Activated CD4-positive, alpha-beta memory T cell treated with anti-CD3 and anti-CD28 coated beads for 36 hours (primary cell): ENCODE data around the gene S100A2. TPM values are rescaled to one million over a fixed set of nuclear protein-coding genes. Genes with fewer than 3 reads are reported as not detected.
"Not testable (repeated sequence)": the region's sequence is repeated elsewhere in the genome, so short reads cannot be mapped to it uniquely, and the experiment has no call there.

Experiments used
- CTCF ChIA-PET: fragments of 350-600 bp; sonication (Branson Sonifier 250); formaldehyde crosslinking; loops from one replicate; lab custom pipeline; 2021; ENCODE audit warnings: antibody characterized with exemption, inconsistent platforms; lab: Charles Lee
- POLR2A ChIA-PET: fragments of 350-600 bp; sonication (Branson Sonifier 250); formaldehyde crosslinking; loops from one replicate; lab custom pipeline; 2021; ENCODE audit warnings: antibody characterized with exemption; lab: Charles Lee
- DNase-seq: peaks from one replicate; pipeline ENCODE4 v3.0.0-alpha.2; 2020
- H3K27ac Mint-ChIP-seq: one replicate; pipeline ENCODE4 v1.8.0; 2021; ENCODE audit warnings: mixed read lengths
- H3K27me3 Mint-ChIP-seq: one replicate; pipeline ENCODE4 v1.8.0; 2021; ENCODE audit warnings: mixed read lengths
- H3K36me3 Mint-ChIP-seq: one replicate; pipeline ENCODE4 v1.8.0; 2021; ENCODE audit warnings: mixed read lengths
- H3K4me1 Mint-ChIP-seq: one replicate; pipeline ENCODE4 v1.8.0; 2021; ENCODE audit warnings: low read depth, mixed read lengths
- H3K4me3 Mint-ChIP-seq: one replicate; pipeline ENCODE4 v1.8.0; 2021; ENCODE audit warnings: mild to moderate bottlenecking, mixed read lengths
- H3K9me3 Mint-ChIP-seq: one replicate; pipeline ENCODE4 v1.8.0; 2021; ENCODE audit warnings: mixed read lengths
- intact Hi-C: fragments of 100-400 bp; cut with micrococcal nuclease; formaldehyde crosslinking; loops from one replicate; pipeline ENCODE4 v1.15.1; 2023
- total RNA-seq, 2 experiments: library from RNA; stranded (reverse); gene quantifications; one replicate each; pipeline ENCODE4 v1.2.3, GENCODE V29; 2021

Gene S100A2
- total RNA-seq, 2 experiments from 2014 or later = 3.5 to 5.3 TPM

DNA sequence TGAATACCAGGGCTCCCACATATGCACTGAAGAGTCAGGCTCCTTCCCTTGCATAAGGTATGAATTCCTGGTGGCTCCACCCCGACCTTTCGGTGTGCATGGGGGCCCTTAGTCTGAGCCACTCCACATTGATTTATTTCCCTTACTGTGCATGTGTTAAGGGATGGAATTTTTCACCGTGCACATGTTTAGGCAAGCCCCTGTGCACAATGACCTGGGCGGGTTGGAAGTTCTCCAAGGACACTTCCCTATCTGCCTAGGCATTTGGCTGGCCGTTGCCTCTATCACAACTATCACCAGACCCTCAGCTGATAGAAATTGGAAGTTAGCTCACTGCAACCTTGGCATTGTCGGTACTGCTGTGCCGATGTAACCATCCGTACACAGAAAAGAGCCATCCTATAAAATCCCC lies 39.5 kb downstream of the S100A2 start:
- Mint-ChIP-seq H3K4me3 (no peak overlapping the region), H3K4me1 (peaks cover 14% of the 10 kb centered on the region), H3K36me3 (no peaks in the 10 kb centered on the region), H3K9me3 (no peaks in the 10 kb centered on the region), H3K27me3 (no peaks in the 10 kb centered on the region), H3K27ac (no peak overlapping the region)
- DNase-seq = no peak
- ChIA-PET CTCF (interaction anchor here (0.8 to 2.7 kb wide), 3 partner anchors 42 to 46 kb away, joined by 3 to 11 read pairs (median 6); no protein-coding TSS in a partner anchor), POLR2A (no interaction called here)
- intact Hi-C loops = no loop called here

DNA sequence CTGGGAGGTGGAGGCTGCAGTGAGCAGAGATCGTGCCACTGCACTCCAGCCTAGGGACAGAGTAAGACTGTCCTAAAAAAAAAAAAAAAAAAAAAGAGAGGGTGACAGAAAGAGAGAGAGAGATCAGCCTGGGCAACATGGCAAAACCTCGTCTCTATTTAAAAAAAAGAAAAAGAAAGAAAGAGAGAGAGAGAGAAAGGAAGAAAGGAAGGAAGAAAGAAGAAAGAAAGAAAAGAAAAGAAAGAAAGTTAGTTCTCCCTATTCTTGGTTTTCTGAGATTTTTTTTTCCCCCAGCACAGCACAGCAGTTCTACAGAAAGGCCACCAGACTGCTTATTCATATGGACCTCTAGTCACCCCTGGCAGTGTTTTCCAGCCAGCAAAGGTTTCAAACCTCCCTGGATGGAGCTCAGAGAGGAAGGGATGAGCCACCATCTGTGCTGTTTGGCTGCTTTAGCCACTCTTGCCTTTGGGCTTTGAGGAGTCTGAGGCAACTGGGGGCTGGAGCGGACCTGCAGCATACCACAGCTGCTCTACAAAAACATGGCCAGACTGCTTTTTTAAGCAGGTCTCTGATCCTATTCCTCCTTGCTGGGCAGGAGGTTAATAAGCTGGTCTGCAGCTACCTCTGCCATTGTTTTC lies 40.4 kb downstream of the S100A2 start:
- Mint-ChIP-seq H3K4me3 (no peak overlapping the region), H3K9me3 (no peaks in the 10 kb centered on the region), H3K27ac (no peak overlapping the region), H3K36me3 (no peaks in the 10 kb centered on the region), H3K27me3 (no peaks in the 10 kb centered on the region), H3K4me1 (peaks cover 7% of the 10 kb centered on the region)
- CTCF ChIA-PET = interaction anchor here (0.6 to 2.7 kb wide), 8 partner anchors 8 to 150 kb away, joined by 3 to 11 read pairs (median 4); partner anchors contain the start of gene S100A12
- POLR2A ChIA-PET = no interaction called here
- DNase-seq = no peak
- intact Hi-C loops = no loop called here

DNA sequence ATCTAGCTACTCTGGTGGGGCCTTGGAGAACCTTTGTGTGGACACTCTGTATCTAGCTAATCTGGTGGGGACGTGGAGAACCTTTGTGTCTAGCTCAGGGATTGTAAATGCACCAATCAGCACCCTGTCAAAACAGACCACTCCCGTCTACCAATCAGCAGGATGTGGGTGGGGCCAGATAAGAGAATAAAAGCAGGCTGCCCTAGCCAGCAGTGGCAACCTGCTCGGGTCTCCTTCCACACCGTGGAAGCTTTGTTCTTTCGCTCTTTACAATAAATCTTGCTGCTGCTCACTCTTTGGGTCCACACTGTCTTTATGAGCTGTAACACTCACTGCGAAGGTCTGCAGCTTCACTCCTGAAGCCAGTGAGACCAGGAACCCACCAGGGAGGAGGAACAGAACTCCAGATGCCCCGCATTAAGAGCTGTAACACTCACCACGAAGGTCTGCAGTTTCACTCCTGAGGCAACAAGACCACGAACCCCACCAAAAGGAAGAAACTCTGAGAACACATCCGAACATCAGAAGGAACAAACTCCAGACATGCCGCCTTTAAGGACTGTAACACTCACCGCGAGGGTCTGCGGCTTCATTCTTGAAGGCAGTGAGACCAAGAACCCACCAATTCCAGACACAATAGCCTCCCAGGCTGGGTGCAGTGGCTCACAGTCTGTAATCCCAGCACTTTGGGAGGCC lies 43.1 kb downstream of the S100A2 start:
- H3K4me3 Mint-ChIP-seq, H3K36me3 Mint-ChIP-seq, H3K4me1 Mint-ChIP-seq, H3K27me3 Mint-ChIP-seq, POLR2A ChIA-PET, H3K27ac Mint-ChIP-seq, H3K9me3 Mint-ChIP-seq, DNase-seq, intact Hi-C loops: not testable (repeated sequence)
- CTCF ChIA-PET = interaction anchor here (1.1 to 3.5 kb wide), 4 partner anchors 10 to 95 kb away, joined by 3 to 16 read pairs (median 7); no protein-coding TSS in a partner anchor

DNA sequence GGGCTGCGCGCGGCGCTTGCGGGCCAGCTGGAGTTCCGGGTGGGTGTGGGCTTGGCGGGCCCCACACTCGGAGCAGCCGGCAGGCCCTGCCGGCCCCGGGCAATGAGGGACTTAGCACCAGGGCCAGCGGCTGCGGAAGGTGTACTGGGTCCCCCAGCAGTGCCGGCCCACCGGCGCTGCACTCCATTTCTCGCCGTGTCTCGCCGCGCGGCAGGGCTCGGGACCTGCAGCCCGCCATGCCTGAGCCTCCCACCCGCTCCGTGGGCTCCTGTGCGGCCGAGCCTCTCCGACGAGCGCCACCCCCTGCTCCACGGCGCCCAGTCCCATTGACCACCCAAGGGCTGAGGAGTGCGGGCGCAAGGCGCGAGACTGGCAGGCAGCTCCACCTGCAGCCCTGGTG lies 43.8 kb downstream of the S100A2 start:
- DNase-seq, H3K4me1 Mint-ChIP-seq, intact Hi-C loops, H3K9me3 Mint-ChIP-seq, H3K27ac Mint-ChIP-seq, POLR2A ChIA-PET, H3K36me3 Mint-ChIP-seq, H3K27me3 Mint-ChIP-seq, H3K4me3 Mint-ChIP-seq: not testable (repeated sequence)
- CTCF ChIA-PET = interaction anchor here (1.1 to 3.5 kb wide), 4 partner anchors 11 to 95 kb away, joined by 3 to 16 read pairs (median 10); no protein-coding TSS in a partner anchor

GRCh38 chr1:153520818-153521476 lies 44.7 kb downstream of the S100A2 start:
- ChIA-PET POLR2A (interaction anchor here (0.6 kb wide), 1 partner anchor 457 kb away, joined by 3 read pairs; the partner anchor contains the start of gene JTB), CTCF (interaction anchor here (1.1 to 3.5 kb wide), 6 partner anchors 10 to 96 kb away, joined by 3 to 16 read pairs (median 8); no protein-coding TSS in a partner anchor)
- intact Hi-C loops = no loop called here
- no peaks in the 10 kb centered on the region for H3K36me3 Mint-ChIP-seq
- H3K27me3 Mint-ChIP-seq = no peaks in the 10 kb centered on the region
- no peak overlapping the region for H3K4me3 Mint-ChIP-seq
- no peak for DNase-seq
- H3K4me1 Mint-ChIP-seq = peaks cover 9% of the 10 kb centered on the region
- no peaks in the 10 kb centered on the region for H3K9me3 Mint-ChIP-seq
- H3K27ac Mint-ChIP-seq = no peak overlapping the region

DNA sequence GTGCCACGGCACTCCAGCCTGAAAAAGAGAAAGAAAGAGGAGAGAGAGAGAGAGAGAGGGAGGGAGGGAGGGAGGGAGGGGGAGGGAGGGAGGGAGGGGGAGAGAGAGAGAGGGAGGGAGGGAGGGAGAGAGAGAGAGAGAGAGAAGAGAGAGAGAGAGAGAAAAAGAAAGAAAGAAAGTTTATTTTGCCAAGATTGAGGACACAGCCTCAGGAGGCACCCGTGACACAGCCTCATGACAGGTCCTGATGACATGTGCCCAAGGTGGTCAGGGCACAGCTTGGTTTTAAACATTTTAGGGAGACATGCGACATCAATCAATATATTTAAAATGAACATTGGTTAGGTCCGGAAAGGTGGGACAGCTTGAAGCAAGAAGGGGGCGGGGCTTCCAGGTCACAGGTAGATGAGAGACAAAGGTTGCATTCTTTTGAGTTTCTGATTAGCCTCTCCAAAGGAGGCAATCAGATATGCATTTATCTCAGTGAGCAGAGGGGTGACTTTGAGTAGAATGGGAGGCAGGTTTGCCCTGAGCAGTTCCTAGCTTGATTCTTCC lies 45.4 kb downstream of the S100A2 start:
- DNase-seq, H3K36me3 Mint-ChIP-seq, intact Hi-C loops, H3K27me3 Mint-ChIP-seq, H3K9me3 Mint-ChIP-seq, H3K27ac Mint-ChIP-seq, H3K4me1 Mint-ChIP-seq, H3K4me3 Mint-ChIP-seq: not testable (repeated sequence)
- CTCF ChIA-PET = interaction anchor here (1.3 to 3.5 kb wide), 5 partner anchors 9 to 50 kb away, joined by 3 to 16 read pairs (median 12); no protein-coding TSS in a partner anchor
- POLR2A ChIA-PET = interaction anchor here (0.6 kb wide), 1 partner anchor 457 kb away, joined by 3 read pairs; the partner anchor contains the start of gene JTB

DNA sequence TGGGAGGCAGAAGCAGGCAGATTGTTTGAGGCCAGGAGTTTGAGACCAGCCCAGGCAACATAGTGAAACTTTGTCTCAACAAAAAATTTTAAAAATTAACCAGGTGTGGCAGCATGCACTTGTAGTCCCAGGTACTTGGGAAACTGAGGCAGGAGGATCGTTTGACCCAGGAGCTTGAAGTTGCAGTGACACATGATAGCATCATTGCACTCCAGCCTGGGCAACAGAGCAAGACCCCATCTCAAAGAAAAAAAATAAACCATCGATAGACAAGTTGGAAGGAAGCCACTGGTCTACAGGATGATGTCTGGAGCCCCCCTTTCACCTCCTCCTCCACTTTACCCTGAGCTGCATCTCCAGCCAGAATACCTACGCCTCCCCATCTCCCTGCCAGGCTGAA lies 46.4 kb downstream of the S100A2 start:
- H3K36me3 Mint-ChIP-seq = no peaks in the 10 kb centered on the region
- H3K9me3 Mint-ChIP-seq = no peaks in the 10 kb centered on the region
- H3K4me1 Mint-ChIP-seq = peaks cover 5% of the 10 kb centered on the region
- ChIA-PET CTCF (interaction anchor here (2.9 to 3.5 kb wide), 2 partner anchors 13 to 24 kb away, joined by 16 read pairs; no protein-coding TSS in a partner anchor), POLR2A (no interaction called here)
- no peak overlapping the region for H3K27ac Mint-ChIP-seq
- DNase-seq = no peak
- intact Hi-C loops = no loop called here
- H3K27me3 Mint-ChIP-seq = no peaks in the 10 kb centered on the region
- no peak overlapping the region for H3K4me3 Mint-ChIP-seq

GRCh38 chr1:153515504-153516394 lies 49.9 kb downstream of the S100A2 start:
- no peak overlapping the region for H3K4me3 Mint-ChIP-seq
- H3K4me1 Mint-ChIP-seq = peaks cover 9% of the 10 kb centered on the region
- DNase-seq = no peak
- H3K9me3 Mint-ChIP-seq = no peaks in the 10 kb centered on the region
- CTCF ChIA-PET = interaction anchor here (0.7 to 3.5 kb wide), 4 partner anchors 17 to 162 kb away, joined by 3 to 12 read pairs (median 7); no protein-coding TSS in a partner anchor
- H3K27ac Mint-ChIP-seq = no peak overlapping the region
- no peaks in the 10 kb centered on the region for H3K27me3 Mint-ChIP-seq
- intact Hi-C loops = no loop called here
- POLR2A ChIA-PET = interaction anchor here (0.6 kb wide), 1 partner anchor 408 kb away, joined by 3 read pairs; no protein-coding TSS in a partner anchor
- no peaks in the 10 kb centered on the region for H3K36me3 Mint-ChIP-seq

DNA sequence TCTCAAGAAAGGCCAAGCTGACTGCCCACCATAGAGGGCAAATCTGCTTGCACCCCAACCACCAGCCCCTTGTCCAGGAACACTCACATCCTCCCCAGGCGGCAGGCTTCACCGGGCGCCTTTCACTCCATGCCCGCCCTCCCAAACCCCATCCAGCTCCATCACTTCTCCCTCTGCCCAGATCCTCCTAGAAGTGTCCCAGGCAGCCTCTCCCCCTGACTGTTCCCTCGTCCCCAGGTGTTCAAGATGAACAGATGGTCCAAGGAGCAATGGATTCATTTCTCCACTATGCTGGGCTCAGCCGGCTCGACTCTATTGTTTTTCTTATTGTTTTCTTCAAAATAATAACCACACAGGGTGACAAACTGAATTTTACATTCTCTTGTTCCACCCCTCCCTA lies 52.0 kb downstream of the S100A2 start:
- H3K27me3 Mint-ChIP-seq = no peaks in the 10 kb centered on the region
- H3K27ac Mint-ChIP-seq = no peak overlapping the region
- peaks cover 12% of the 10 kb centered on the region for H3K4me1 Mint-ChIP-seq
- intact Hi-C loops = no loop called here
- no peaks in the 10 kb centered on the region for H3K9me3 Mint-ChIP-seq
- H3K36me3 Mint-ChIP-seq = no peaks in the 10 kb centered on the region
- DNase-seq = no peak
- ChIA-PET CTCF (interaction anchor here (1.3 to 5.0 kb wide), 3 partner anchors 19 to 54 kb away, joined by 7 to 65 read pairs (median 11); partner anchors contain the start of gene S100A6), POLR2A (no interaction called here)
- no peak overlapping the region for H3K4me3 Mint-ChIP-seq

DNA sequence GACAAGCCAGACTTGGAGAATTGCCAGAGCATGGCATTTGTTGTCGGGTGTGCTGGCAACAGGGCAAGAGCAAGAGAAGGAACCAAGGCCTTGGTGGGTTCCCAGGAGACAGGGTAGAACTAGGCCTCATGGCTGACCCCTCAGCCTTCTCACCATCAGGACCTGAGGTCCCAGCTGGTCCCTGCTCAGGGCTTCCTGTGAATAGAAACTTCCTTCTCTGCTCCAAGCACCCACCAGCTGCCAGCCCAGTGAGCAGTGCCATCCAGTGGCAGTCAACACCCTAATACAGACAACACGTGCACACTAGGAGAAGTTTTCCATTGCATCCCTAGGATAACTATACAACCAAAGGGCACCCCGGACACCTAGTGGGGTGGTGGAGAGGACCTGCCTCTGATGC lies 52.6 kb downstream of the S100A2 start:
- intact Hi-C loops = no loop called here
- H3K36me3 Mint-ChIP-seq = no peaks in the 10 kb centered on the region
- no peak overlapping the region for H3K4me3 Mint-ChIP-seq
- peaks cover 10% of the 10 kb centered on the region for H3K4me1 Mint-ChIP-seq
- H3K9me3 Mint-ChIP-seq = no peaks in the 10 kb centered on the region
- no peaks in the 10 kb centered on the region for H3K27me3 Mint-ChIP-seq
- ChIA-PET CTCF (interaction anchor here (1.3 to 5.0 kb wide), 2 partner anchors 20 to 55 kb away, joined by 7 to 65 read pairs; partner anchors contain the start of gene S100A6), POLR2A (interaction anchor here (0.6 kb wide), 1 partner anchor 24 kb away, joined by 3 read pairs; no protein-coding TSS in a partner anchor)
- no peak for DNase-seq
- no peak overlapping the region for H3K27ac Mint-ChIP-seq
